ENCODE measurements around the gene SMARCA4. TPM values are rescaled to one million over a fixed set of nuclear protein-coding genes. Genes with fewer than 3 reads are reported as not detected.

The SMARCA4 gene
- total RNA-seq, 6 experiments from 2014 or later, result 26.3 to 45.8 (median 27.7) TPM

DNA sequence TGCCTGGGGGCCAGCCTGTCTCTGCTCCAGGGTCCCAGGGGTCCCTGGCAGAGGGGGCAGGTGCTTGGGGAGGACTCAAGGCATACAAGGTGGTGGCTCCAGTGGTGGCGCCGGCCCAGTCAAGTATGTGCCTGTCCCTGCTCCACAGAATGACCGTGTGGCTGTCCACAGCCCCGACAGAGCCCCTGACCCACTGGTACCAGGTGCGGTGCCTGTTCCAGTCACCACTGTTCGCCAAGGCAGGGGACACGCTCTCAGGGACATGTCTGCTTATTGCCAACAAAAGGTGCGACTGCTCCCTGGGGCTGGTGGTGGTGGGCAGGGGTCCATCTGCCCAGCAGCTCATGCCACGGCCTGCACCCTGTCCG is 40.6 kb upstream of the SMARCA4 start:
- ATAC-seq, result no peak
- no peaks in the 10 kb centered on the region for H3K9me3 ChIP-seq
- H3K4me1 ChIP-seq, result no peaks in the 10 kb centered on the region
- no CpG with 5 or more reads among the region's 10 CpGs for WGBS (ENCODE audit: insufficient coverage, low coverage, low lambda C conversion rate, missing lambda C conversion rate)
- no peak overlapping the region for H3K4me3 ChIP-seq
- intact Hi-C loops (cut with DNase I), result loop anchor here (5.0 to 10.0 kb wide), 2 partner anchors 45 to 48 kb away; partner anchors contain the start of gene CARM1 (in 2 of the 2)
- DNase-seq, result no peak
- H3K27me3 ChIP-seq, result no peaks in the 10 kb centered on the region
- no peak overlapping the region for H3K27ac ChIP-seq
- H3K36me3 ChIP-seq, result peaks cover 0 to 18% (median 12%) of the 10 kb centered on the region in 4 donors
- TF ChIP-seq, protein P1, sequence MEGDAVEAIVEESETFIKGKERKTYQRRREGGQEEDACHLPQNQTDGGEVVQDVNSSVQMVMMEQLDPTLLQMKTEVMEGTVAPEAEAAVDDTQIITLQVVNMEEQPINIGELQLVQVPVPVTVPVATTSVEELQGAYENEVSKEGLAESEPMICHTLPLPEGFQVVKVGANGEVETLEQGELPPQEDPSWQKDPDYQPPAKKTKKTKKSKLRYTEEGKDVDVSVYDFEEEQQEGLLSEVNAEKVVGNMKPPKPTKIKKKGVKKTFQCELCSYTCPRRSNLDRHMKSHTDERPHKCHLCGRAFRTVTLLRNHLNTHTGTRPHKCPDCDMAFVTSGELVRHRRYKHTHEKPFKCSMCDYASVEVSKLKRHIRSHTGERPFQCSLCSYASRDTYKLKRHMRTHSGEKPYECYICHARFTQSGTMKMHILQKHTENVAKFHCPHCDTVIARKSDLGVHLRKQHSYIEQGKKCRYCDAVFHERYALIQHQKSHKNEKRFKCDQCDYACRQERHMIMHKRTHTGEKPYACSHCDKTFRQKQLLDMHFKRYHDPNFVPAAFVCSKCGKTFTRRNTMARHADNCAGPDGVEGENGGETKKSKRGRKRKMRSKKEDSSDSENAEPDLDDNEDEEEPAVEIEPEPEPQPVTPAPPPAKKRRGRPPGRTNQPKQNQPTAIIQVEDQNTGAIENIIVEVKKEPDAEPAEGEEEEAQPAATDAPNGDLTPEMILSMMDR (IDR thresholded peaks at IDR 0.05), result no peak
- TF ChIP-seq POLR2A (IDR thresholded peaks at IDR 0.05), result no peak

DNA sequence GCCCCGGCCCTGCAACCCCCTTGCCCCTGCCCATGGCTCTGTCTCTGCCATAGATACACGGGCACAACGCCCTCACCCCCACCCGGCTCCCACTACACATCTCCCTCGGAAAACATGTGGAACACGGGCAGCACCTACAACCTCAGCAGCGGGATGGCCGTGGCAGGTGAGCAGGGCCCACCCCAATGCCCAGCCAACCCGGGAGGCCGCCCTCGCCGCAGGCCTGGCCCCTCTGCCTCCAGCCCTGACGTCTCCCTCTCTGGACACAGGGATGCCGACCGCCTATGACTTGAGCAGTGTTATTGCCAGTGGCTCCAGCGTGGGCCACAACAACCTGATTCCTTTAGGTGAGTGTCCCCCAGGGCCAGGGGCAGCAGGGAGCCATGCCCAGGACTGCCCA is 40.0 kb upstream of the SMARCA4 start:
- Histone ChIP-seq H3K9me3 (no peaks in the 10 kb centered on the region), H3K4me1 (no peaks in the 10 kb centered on the region), H3K36me3 (peaks cover 0 to 18% (median 12%) of the 10 kb centered on the region in 4 donors), H3K27ac (no peak overlapping the region), H3K27me3 (no peaks in the 10 kb centered on the region), H3K4me3 (no peak overlapping the region)
- intact Hi-C loops (cut with DNase I), result loop anchor here (5.0 to 10.0 kb wide), 2 partner anchors 46 to 48 kb away; partner anchors contain the start of gene CARM1 (in 2 of the 2)
- WGBS (ENCODE audit: insufficient coverage, low coverage, low lambda C conversion rate, missing lambda C conversion rate), result 93% methylated on average over 3 of the region's 16 CpGs
- DNase-seq, result no peak
- TF ChIP-seq, protein P1 (IDR thresholded peaks at IDR 0.05), result no peak
- no peak for TF ChIP-seq POLR2A (IDR thresholded peaks at IDR 0.05)
- ATAC-seq, result no peak

DNA sequence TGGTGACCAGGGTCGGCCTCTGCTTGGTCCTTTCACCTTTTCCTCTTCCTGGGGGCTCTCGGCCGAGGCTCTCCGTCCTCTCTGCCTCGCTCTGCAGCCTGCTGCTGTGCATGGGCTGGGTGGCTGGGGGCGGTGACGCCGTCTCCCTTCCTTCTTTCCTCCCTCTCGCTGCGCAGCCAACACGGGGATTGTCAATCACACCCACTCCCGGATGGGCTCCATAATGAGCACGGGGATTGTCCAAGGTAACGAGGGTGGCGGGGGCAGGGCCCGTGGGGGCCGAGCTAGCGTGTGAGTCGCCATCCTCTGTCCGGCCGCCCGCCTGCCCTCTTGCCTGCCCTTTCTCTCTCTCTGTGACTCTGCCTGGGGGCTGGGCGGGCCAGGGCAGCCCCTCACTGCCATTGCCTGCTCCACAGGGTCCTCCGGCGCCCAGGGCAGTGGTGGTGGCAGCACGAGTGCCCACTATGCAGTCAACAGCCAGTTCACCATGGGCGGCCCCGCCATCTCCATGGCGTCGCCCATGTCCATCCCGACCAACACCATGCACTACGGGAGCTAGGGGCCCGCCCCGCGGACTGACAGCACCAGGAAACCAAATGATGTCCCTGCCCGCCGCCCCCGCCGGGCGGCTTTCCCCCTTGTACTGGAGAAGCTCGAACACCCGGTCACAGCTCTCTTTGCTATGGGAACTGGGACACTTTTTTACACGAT is 39.5 kb upstream of the SMARCA4 start:
- peak in 1 of 4 donors; percentile 3 for ATAC-seq
- H3K36me3 ChIP-seq, result peaks cover 0 to 18% (median 12%) of the 10 kb centered on the region in 4 donors
- intact Hi-C loops (cut with DNase I), result loop anchor here (5.0 to 10.0 kb wide), 2 partner anchors 47 to 49 kb away; partner anchors contain the start of gene CARM1 (in 2 of the 2)

DNA sequence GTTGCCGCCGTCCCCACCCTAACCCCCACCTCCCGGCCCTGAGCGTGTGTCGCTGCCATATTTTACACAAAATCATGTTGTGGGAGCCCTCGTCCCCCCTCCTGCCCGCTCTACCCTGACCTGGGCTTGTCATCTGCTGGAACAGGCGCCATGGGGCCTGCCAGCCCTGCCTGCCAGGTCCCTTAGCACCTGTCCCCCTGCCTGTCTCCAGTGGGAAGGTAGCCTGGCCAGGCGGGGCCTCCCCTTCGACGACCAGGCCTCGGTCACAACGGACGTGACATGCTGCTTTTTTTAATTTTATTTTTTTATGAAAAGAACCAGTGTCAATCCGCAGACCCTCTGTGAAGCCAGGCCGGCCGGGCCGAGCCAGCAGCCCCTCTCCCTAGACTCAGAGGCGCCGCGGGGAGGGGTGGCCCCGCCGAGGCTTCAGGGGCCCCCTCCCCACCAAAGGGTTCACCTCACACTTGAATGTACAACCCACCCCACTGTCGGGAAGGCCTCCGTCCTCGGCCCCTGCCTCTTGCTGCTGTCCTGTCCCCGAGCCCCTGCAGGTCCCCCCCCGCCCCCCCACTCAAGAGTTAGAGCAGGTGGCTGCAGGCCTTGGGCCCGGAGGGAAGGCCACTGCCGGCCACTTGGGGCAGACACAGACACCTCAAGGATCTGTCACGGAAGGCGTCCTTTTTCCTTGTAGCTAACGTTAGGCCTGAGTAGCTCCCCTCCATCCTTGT is 38.8 kb upstream of the SMARCA4 start:
- peaks cover 0 to 18% (median 12%) of the 10 kb centered on the region in 4 donors for H3K36me3 ChIP-seq
- TF ChIP-seq POLR2A (IDR thresholded peaks at IDR 0.05), result no peak
- TF ChIP-seq, protein P1 (IDR thresholded peaks at IDR 0.05), result no peak
- H3K4me1 ChIP-seq, result no peaks in the 10 kb centered on the region
- WGBS (ENCODE audit: insufficient coverage, low coverage, low lambda C conversion rate, missing lambda C conversion rate), result 86% methylated on average over 22 of the region's 33 CpGs
- intact Hi-C loops (cut with DNase I), result loop anchor here (5.0 to 10.0 kb wide), 2 partner anchors 47 to 50 kb away; partner anchors contain the start of gene CARM1 (in 2 of the 2)
- no peak overlapping the region for H3K4me3 ChIP-seq
- no peaks in the 10 kb centered on the region for H3K27me3 ChIP-seq
- no peak overlapping the region for H3K27ac ChIP-seq
- no peaks in the 10 kb centered on the region for H3K9me3 ChIP-seq
- DNase-seq, result no peak
- ATAC-seq, result no peak

More for the DNA sequence above, 39.5 kb upstream of the SMARCA4 start:
- no peaks in the 10 kb centered on the region for H3K9me3 ChIP-seq
- no peaks in the 10 kb centered on the region for H3K4me1 ChIP-seq
- H3K27ac ChIP-seq, result no peak overlapping the region
- H3K27me3 ChIP-seq, result no peaks in the 10 kb centered on the region
- H3K4me3 ChIP-seq, result no peak overlapping the region
- WGBS (ENCODE audit: insufficient coverage, low coverage, low lambda C conversion rate, missing lambda C conversion rate), result 81% methylated on average over 3 of the region's 43 CpGs
- no peak for TF ChIP-seq POLR2A (IDR thresholded peaks at IDR 0.05)
- TF ChIP-seq, protein P1 (IDR thresholded peaks at IDR 0.05), result no peak
- no peak for DNase-seq

Measured in right lobe of liver (tissue), 6 donors.